H9 (cell line): Measurements from ENCODE around the gene DISP3. TPM values are rescaled to one million over a fixed set of nuclear protein-coding genes. Genes with fewer than 3 reads are reported as not detected.

Source experiments
- DNase-seq: peaks from one replicate; pipeline ENCODE4 v3.0.0-alpha.2; 2017
- H2AFZ ChIP-seq: one replicate; pipeline ENCODE4 v1.6.1; 2013; ENCODE audit warnings: mild to moderate bottlenecking, low read length, control low read depth, moderate library complexity
- H2AK5ac ChIP-seq: 2 replicates; pipeline ENCODE4 v1.6.1; 2013; ENCODE audit warnings: low read length, control low read depth, mixed read lengths; ENCODE audit not compliant: insufficient read length
- H2BK120ac ChIP-seq: one replicate; pipeline ENCODE4 v1.6.1; 2013; ENCODE audit warnings: low read depth, mild to moderate bottlenecking, low read length, control low read depth, inconsistent platforms; ENCODE audit not compliant: poor library complexity, severe bottlenecking
- H2BK12ac ChIP-seq: 2 replicates; pipeline ENCODE4 v1.6.1; 2013; ENCODE audit warnings: low read length, control low read depth, mixed read lengths, low read depth; ENCODE audit not compliant: insufficient read length
- H2BK15ac ChIP-seq: 2 replicates; pipeline ENCODE4 v1.6.1; 2013; ENCODE audit warnings: low read depth, low read length, control low read depth
- H2BK20ac ChIP-seq: one replicate; pipeline ENCODE4 v1.6.1; 2013; ENCODE audit warnings: low read depth, mild to moderate bottlenecking, low read length, control low read depth, inconsistent platforms; ENCODE audit not compliant: poor library complexity, severe bottlenecking
- H2BK5ac ChIP-seq: 2 replicates; pipeline ENCODE4 v1.6.1; 2013; ENCODE audit warnings: low read length, control low read depth, mixed read lengths; ENCODE audit not compliant: insufficient read length
- H3K14ac ChIP-seq: 2 replicates; pipeline ENCODE4 v1.6.1; 2013; ENCODE audit warnings: low read length, control low read depth; ENCODE audit not compliant: insufficient read depth
- H3K18ac ChIP-seq: 2 replicates; pipeline ENCODE4 v1.6.1; 2013; ENCODE audit warnings: low read depth, mild to moderate bottlenecking, mixed read lengths, low read length, control low read depth; ENCODE audit not compliant: insufficient read length
- H3K23ac ChIP-seq: 2 replicates; pipeline ENCODE4 v1.6.1; 2013; ENCODE audit warnings: low read length, control low read depth, mixed read lengths, low read depth; ENCODE audit not compliant: insufficient read length
- H3K23me2 ChIP-seq: 2 replicates; pipeline ENCODE4 v1.6.1; 2013; ENCODE audit warnings: low read depth, mild to moderate bottlenecking, mixed read lengths, low read length, control low read depth; ENCODE audit not compliant: insufficient read length, poor library complexity, severe bottlenecking
- H3K27ac ChIP-seq: 2 replicates; pipeline ENCODE4 v1.5.1; 2013; ENCODE audit warnings: low read length, control low read depth, mixed read lengths, low read depth; ENCODE audit not compliant: insufficient read length
- H3K27me3 ChIP-seq: 2 replicates; pipeline ENCODE4 v1.6.1; 2013; ENCODE audit warnings: low read length, control low read depth, inconsistent platforms; ENCODE audit not compliant: insufficient read depth
- H3K4ac ChIP-seq: 2 replicates; pipeline ENCODE4 v1.6.1; 2013; ENCODE audit warnings: low read depth, mild to moderate bottlenecking, control low read depth, inconsistent platforms, low read length, moderate library complexity
- H3K4me1 ChIP-seq: 2 replicates; pipeline ENCODE4 v1.6.1; 2013; ENCODE audit warnings: low read length, control low read depth, inconsistent platforms; ENCODE audit not compliant: insufficient read depth
- H3K4me2 ChIP-seq: 2 replicates; pipeline ENCODE4 v1.6.1; 2013; ENCODE audit warnings: low read length, control low read depth, mixed read lengths; ENCODE audit not compliant: insufficient read length, insufficient read depth
- H3K56ac ChIP-seq: 2 replicates; pipeline ENCODE4 v1.6.1; 2013; ENCODE audit warnings: low read depth, mild to moderate bottlenecking, mixed read lengths, low read length, control low read depth; ENCODE audit not compliant: insufficient read length
- H3K79me1 ChIP-seq: 2 replicates; pipeline ENCODE4 v1.6.1; 2013; ENCODE audit warnings: low read depth, mild to moderate bottlenecking, moderate library complexity, low read length, control low read depth, inconsistent platforms; ENCODE audit not compliant: insufficient read depth, poor library complexity, severe bottlenecking
- H3K79me2 ChIP-seq: 2 replicates; pipeline ENCODE4 v1.6.1; 2013; ENCODE audit warnings: low read length, control low read depth, inconsistent platforms; ENCODE audit not compliant: insufficient read depth
- H3K9ac ChIP-seq: 2 replicates; pipeline ENCODE4 v1.6.1; 2013; ENCODE audit warnings: low read length, control low read depth, mixed read lengths; ENCODE audit not compliant: insufficient read length; ENCODE audit errors: extremely low read depth
- H3K9me3 ChIP-seq: one replicate; pipeline ENCODE4 v1.6.1; 2013; ENCODE audit warnings: low read depth, low read length, inconsistent platforms; ENCODE audit not compliant: control insufficient read depth
- H3T11ph ChIP-seq: one replicate; pipeline ENCODE4 v1.6.1; 2013; ENCODE audit warnings: mild to moderate bottlenecking, low read length, control low read depth, inconsistent platforms
- H4K20me1 ChIP-seq: one replicate; pipeline ENCODE4 v1.6.1; 2013; ENCODE audit not compliant: control insufficient read depth, insufficient read length, insufficient read depth
- H4K5ac ChIP-seq: 2 replicates; pipeline ENCODE4 v1.6.1; 2013; ENCODE audit warnings: low read depth, mild to moderate bottlenecking, mixed read lengths, low read length, control low read depth; ENCODE audit not compliant: insufficient read length
- H4K8ac ChIP-seq: replicated peaks from 2 replicates; pipeline ENCODE4 v1.6.1; 2013; ENCODE audit warnings: low read length, control low read depth, mixed read lengths, low read depth; ENCODE audit not compliant: insufficient read length
- H4K91ac ChIP-seq: 2 replicates; pipeline ENCODE4 v1.6.1; 2013; ENCODE audit warnings: low read depth, mild to moderate bottlenecking, moderate library complexity, mixed read lengths, low read length, control low read depth; ENCODE audit not compliant: insufficient read length
- H3K27ac Mint-ChIP-seq, 3 experiments: 2 replicates in 2 of 3; 3 replicates in 1 of 3; pipeline ENCODE4 v1.8.0; 2020 to 2021; ENCODE audit warnings: mixed read lengths in 3 of 3, mild to moderate bottlenecking in 1 of 3, moderate library complexity in 1 of 3
- H3K27me3 Mint-ChIP-seq: 2 replicates; pipeline ENCODE4 v1.8.0; 2021; ENCODE audit warnings: low read depth, mild to moderate bottlenecking, moderate library complexity, mixed read lengths
- H3K36me3 Mint-ChIP-seq, 3 experiments: 2 replicates in 2 of 3; 3 replicates in 1 of 3; pipeline ENCODE4 v1.8.0; 2020 to 2021; ENCODE audit warnings: low read depth in 3 of 3, mixed read lengths in 3 of 3; ENCODE audit not compliant: insufficient read depth in 1 of 3
- H3K4me1 Mint-ChIP-seq, 2 experiments: 2 replicates each; pipeline ENCODE4 v1.8.0; 2020; ENCODE audit warnings: mixed read lengths in 2 of 2
- H3K4me3 Mint-ChIP-seq, 2 experiments: 2 replicates in 1 of 2; 3 replicates in 1 of 2; pipeline ENCODE4 v1.8.0; 2020 to 2021; ENCODE audit warnings: mild to moderate bottlenecking in 2 of 2, mixed read lengths in 2 of 2, moderate library complexity in 1 of 2
- H3K9me3 Mint-ChIP-seq, 2 experiments: 2 replicates in 1 of 2; 3 replicates in 1 of 2; pipeline ENCODE4 v1.8.0; 2020; ENCODE audit warnings: mild to moderate bottlenecking in 2 of 2, mixed read lengths in 2 of 2, moderate library complexity in 1 of 2
- WGBS: extraction: QIAGEN DNeasy Blood & Tissue Kit; methylation state at CpG from one replicate; pipeline ENCODE4 v1.1.7; 2013; ENCODE audit warnings: missing lambda C conversion rate, low lambda C conversion rate, mixed read lengths; ENCODE audit not compliant: insufficient read length; ENCODE audit errors: extremely low coverage; 5-methylcytosine and 5-hydroxymethylcytosine counted together
- total RNA-seq: library from RNA; stranded (reverse); gene quantifications from 2 replicates; pipeline ENCODE4 v1.2.1, GENCODE V29; 2021
- TF ChIP-seq, protein P1 (sequence below): fragments of 200-600 bp; sonication (generic); conservative IDR thresholded peaks from 3 replicates; pipeline ENCODE4 v1.8.0; 2021; ENCODE audit warnings: antibody characterized with exemption, mild to moderate bottlenecking

DISP3 gene
- total RNA-seq, 1 experiment from 2014 or later, result 3.5 TPM

DNA sequence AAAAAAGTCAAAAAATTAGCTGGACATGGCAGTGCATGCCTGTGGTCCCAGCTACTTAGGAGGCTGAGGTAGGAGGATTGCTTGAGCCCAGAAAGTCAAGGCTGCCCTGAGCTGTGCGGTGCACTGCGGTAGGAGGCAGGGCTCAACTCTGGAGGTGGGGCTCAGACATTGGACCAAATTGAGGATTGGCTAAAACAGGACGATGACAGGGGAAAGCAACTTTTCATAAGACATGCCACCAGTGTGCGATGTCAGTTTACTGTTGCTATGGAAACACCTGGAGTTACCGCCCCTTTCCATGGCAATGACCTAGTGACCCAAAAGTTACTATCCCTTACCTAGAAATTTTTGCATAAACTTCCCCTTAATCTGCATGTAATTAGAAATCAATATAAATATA lies 85.3 kb downstream of the DISP3 start:
- Histone ChIP-seq H3K14ac (no peak overlapping the region), H2BK20ac (no peak overlapping the region), H3K4me1 (no peaks in the 10 kb centered on the region), H2BK120ac (no peak overlapping the region), H2BK5ac (no peak overlapping the region), H3K56ac (no peak overlapping the region), H2AFZ (no peak overlapping the region), H3K79me2 (no peaks in the 10 kb centered on the region), H3K18ac (no peak overlapping the region), H3K79me1 (no peaks in the 10 kb centered on the region), H3K4ac (no peak overlapping the region), H4K20me1 (no peaks in the 10 kb centered on the region), H3K27ac (no peak overlapping the region), H2BK15ac (no peak overlapping the region), H3K27me3 (no peaks in the 10 kb centered on the region), H4K91ac (no peak overlapping the region), H3K9ac (no peak overlapping the region), H3T11ph (no peak overlapping the region), H3K9me3 (no peaks in the 10 kb centered on the region), H3K23me2 (no peaks in the 10 kb centered on the region), H3K4me2 (no peak overlapping the region), H2BK12ac (no peak overlapping the region), H4K5ac (no peak overlapping the region), H3K23ac (no peak overlapping the region), H2AK5ac (no peak overlapping the region), H4K8ac (no peak overlapping the region)
- Mint-ChIP-seq H3K36me3 (no peaks in the 10 kb centered on the region; a peak in 1 of 7 replicates), H3K4me1 (peaks cover 24 to 47% of the 10 kb centered on the region in 2 experiments), H3K27me3 (peaks cover 12% of the 10 kb centered on the region), H3K4me3 (no peak overlapping the region), H3K9me3 (no peaks in the 10 kb centered on the region; a peak in 1 of 5 replicates), H3K27ac (peak overlapping the region in 1 of 3 experiments; percentile 64; a peak in 1 of 7 replicates)
- TF ChIP-seq, protein P1, sequence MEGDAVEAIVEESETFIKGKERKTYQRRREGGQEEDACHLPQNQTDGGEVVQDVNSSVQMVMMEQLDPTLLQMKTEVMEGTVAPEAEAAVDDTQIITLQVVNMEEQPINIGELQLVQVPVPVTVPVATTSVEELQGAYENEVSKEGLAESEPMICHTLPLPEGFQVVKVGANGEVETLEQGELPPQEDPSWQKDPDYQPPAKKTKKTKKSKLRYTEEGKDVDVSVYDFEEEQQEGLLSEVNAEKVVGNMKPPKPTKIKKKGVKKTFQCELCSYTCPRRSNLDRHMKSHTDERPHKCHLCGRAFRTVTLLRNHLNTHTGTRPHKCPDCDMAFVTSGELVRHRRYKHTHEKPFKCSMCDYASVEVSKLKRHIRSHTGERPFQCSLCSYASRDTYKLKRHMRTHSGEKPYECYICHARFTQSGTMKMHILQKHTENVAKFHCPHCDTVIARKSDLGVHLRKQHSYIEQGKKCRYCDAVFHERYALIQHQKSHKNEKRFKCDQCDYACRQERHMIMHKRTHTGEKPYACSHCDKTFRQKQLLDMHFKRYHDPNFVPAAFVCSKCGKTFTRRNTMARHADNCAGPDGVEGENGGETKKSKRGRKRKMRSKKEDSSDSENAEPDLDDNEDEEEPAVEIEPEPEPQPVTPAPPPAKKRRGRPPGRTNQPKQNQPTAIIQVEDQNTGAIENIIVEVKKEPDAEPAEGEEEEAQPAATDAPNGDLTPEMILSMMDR, result no peak
- no peak for DNase-seq
- no CpG with 5 or more reads among the region's 5 CpGs for WGBS
